ENCODE results near the gene MEIS1. TPM values are rescaled to one million over a fixed set of nuclear protein-coding genes. Genes with fewer than 3 reads are reported as not detected.

MEIS1 gene
- total and polyA plus RNA-seq, 2 donors from 2014 or later = 7.3 to 36.7 TPM

DNA sequence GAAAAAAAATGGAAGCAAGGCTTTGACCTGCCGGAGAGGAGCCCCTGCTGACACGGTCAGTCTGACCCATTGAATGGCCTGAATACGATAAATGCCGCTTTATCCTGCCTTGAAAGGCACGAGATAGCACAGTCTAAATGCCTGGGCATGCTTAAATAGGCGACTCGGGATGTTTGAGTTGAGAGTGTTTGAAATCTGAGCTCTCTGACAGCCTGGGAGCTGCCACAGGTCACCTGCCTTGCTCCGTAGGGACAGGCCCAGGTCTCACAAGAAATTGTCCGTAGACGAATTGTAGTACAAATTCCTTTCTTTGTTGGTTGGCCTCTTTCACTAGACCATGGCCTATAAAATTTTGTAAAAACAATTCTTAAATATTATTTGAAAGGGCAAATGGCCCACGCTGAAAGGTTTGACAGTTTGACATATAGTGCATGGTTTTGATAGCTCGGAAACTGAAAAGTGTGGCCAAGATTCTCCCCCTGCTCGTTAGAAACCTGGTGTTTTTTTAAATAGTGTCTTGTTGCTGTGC, 72.8 kb downstream of the MEIS1 start:
- no peaks in the 10 kb centered on the region for H3K36me3 ChIP-seq (ENCODE audit: control insufficient read depth in 2 of 3, insufficient read depth in 3 of 3, low read length in 3 of 3)
- peaks cover 0 to 4% (median 2%) of the 10 kb centered on the region in 3 donors for H3K4me1 ChIP-seq (ENCODE audit: control insufficient read depth in 2 of 3, insufficient read depth in 2 of 3, low read depth in 1 of 3, low read length in 3 of 3)
- no peak overlapping the region for H3K27ac ChIP-seq (ENCODE audit: low read depth in 2 of 2, low read length in 2 of 2)
- no peaks in the 10 kb centered on the region for H3K27me3 ChIP-seq (ENCODE audit: control insufficient read depth, insufficient read depth, low read length)
- no peak for FAIRE-seq
- H3K4me3 ChIP-seq (ENCODE audit: low read length in 3 of 3) = no peak overlapping the region
- intact Hi-C loops (cut with DNase I) = no loop called here
- DNase-seq = peak in 4 of 5 donors; percentile 60 to 88 (median 79)
- H3K9me3 ChIP-seq (ENCODE audit: control insufficient read depth in 2 of 3, insufficient read depth in 1 of 3, low read length in 3 of 3) = no peaks in the 10 kb centered on the region
- no peak overlapping the region for H3K9ac ChIP-seq (ENCODE audit: low read length in 3 of 3)
- TF ChIP-seq, protein P1, sequence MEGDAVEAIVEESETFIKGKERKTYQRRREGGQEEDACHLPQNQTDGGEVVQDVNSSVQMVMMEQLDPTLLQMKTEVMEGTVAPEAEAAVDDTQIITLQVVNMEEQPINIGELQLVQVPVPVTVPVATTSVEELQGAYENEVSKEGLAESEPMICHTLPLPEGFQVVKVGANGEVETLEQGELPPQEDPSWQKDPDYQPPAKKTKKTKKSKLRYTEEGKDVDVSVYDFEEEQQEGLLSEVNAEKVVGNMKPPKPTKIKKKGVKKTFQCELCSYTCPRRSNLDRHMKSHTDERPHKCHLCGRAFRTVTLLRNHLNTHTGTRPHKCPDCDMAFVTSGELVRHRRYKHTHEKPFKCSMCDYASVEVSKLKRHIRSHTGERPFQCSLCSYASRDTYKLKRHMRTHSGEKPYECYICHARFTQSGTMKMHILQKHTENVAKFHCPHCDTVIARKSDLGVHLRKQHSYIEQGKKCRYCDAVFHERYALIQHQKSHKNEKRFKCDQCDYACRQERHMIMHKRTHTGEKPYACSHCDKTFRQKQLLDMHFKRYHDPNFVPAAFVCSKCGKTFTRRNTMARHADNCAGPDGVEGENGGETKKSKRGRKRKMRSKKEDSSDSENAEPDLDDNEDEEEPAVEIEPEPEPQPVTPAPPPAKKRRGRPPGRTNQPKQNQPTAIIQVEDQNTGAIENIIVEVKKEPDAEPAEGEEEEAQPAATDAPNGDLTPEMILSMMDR (IDR thresholded peaks at IDR 0.05; ENCODE audit: borderline replicate concordance, extremely low read depth, insufficient read depth) = no peak

DNA sequence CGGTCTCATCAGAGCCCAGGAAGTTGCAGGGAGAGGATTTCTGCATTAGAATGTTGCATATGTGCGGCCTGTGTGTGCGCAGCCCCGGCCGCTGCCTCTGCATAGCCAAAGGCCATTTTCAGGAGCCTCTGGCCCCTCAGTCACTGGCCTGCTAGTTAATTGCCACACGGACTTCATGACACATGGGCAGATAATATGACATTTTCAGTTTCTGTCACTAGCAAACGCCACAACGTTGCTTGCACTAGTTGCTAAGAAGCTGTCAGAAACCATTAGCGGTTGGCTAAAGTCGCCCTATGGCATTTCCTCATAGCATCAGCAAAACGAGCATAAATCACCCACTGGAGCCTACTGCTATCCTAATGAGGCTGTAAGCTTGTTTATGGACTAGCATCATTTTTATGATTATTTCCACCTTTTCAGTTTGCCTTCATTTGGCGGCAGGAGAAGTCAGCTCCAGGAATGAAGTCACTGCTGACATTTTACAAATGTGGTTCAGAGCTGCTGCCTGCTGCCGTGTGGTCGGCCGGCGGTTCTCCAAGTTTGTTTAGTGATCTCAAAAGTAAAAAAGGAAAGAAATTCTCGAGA, 73.7 kb downstream of the MEIS1 start:
- no peaks in the 10 kb centered on the region for H3K36me3 ChIP-seq (ENCODE audit: control insufficient read depth in 2 of 3, insufficient read depth in 3 of 3, low read length in 3 of 3)
- H3K9ac ChIP-seq (ENCODE audit: low read length in 3 of 3) = no peak overlapping the region
- DNase-seq (peak in 1 of 5 donors; percentile 34), FAIRE-seq (no peak)
- H3K27me3 ChIP-seq (ENCODE audit: control insufficient read depth, insufficient read depth, low read length) = no peaks in the 10 kb centered on the region
- no peak overlapping the region for H3K27ac ChIP-seq (ENCODE audit: low read depth in 2 of 2, low read length in 2 of 2)
- no peaks in the 10 kb centered on the region for H3K9me3 ChIP-seq (ENCODE audit: control insufficient read depth in 2 of 3, insufficient read depth in 1 of 3, low read length in 3 of 3)
- H3K4me1 ChIP-seq (ENCODE audit: control insufficient read depth in 2 of 3, insufficient read depth in 2 of 3, low read depth in 1 of 3, low read length in 3 of 3) = peaks cover 0 to 4% (median 2%) of the 10 kb centered on the region in 3 donors
- peak overlapping the region in 1 of 3 donors; percentile 12 for H3K4me3 ChIP-seq (ENCODE audit: low read length in 3 of 3)
- intact Hi-C loops (cut with DNase I) = no loop called here
- TF ChIP-seq, protein P1 (IDR thresholded peaks at IDR 0.05; ENCODE audit: borderline replicate concordance, extremely low read depth, insufficient read depth) = no peak

DNA sequence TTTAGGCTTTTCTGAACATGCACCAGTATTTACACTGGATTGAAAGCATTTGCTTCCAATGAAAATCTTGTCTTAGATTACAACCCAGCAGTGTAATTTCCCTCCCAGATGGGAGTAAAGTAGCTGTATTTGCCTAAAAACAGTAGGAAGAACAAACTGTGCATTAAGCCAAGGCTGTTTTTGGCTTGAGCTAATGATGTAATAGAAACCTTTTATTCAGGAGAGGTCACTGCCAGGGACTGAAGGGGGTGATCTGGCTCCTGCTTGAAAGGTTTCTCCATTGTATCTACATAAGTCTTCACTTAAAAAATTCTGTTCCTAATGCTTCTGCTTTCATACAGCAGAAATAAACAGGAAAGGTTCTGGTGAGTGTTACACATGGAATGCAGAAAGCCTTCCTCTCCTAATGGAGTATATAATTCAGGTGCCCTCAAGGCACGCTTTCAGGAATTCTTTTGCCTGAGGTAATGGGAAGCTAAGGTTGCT, 74.4 kb downstream of the MEIS1 start:
- FAIRE-seq (no peak), DNase-seq (no peak)
- no peaks in the 10 kb centered on the region for H3K27me3 ChIP-seq (ENCODE audit: control insufficient read depth, insufficient read depth, low read length)
- peaks cover 0 to 3% (median 2%) of the 10 kb centered on the region in 3 donors for H3K4me1 ChIP-seq (ENCODE audit: control insufficient read depth in 2 of 3, insufficient read depth in 2 of 3, low read depth in 1 of 3, low read length in 3 of 3)
- H3K4me3 ChIP-seq (ENCODE audit: low read length in 3 of 3) = no peak overlapping the region
- no peak overlapping the region for H3K9ac ChIP-seq (ENCODE audit: low read length in 3 of 3)
- no peaks in the 10 kb centered on the region for H3K9me3 ChIP-seq (ENCODE audit: control insufficient read depth in 2 of 3, insufficient read depth in 1 of 3, low read length in 3 of 3)
- intact Hi-C loops (cut with DNase I) = no loop called here
- TF ChIP-seq, protein P1 (IDR thresholded peaks at IDR 0.05; ENCODE audit: borderline replicate concordance, extremely low read depth, insufficient read depth) = no peak
- no peaks in the 10 kb centered on the region for H3K36me3 ChIP-seq (ENCODE audit: control insufficient read depth in 2 of 3, insufficient read depth in 3 of 3, low read length in 3 of 3)
- no peak overlapping the region for H3K27ac ChIP-seq (ENCODE audit: low read depth in 2 of 2, low read length in 2 of 2)

Measured in kidney (tissue), 14 donors.